Calu3 (cell line): ENCODE measurements around the gene APOL1. TPM values are rescaled to one million over a fixed set of nuclear protein-coding genes. Genes with fewer than 3 reads are reported as not detected.

Experiments used
- BruUV-seq: library from RNA; stranded (reverse); fragments of 400-500 nt; replicated peaks from 2 replicates; lab custom pipeline; 2021; lab: Mats Ljungman, UMichigan
- CTCF ChIA-PET: fragments of 300-600 bp; sonication (Branson Sonifier 250); formaldehyde crosslinking; loops from one replicate; lab custom pipeline; 2022; ENCODE audit warnings: antibody characterized with exemption; lab: Charles Lee
- DNase-seq: peaks from one replicate; pipeline ENCODE4 v3.0.0; 2022
- H3K27ac Mint-ChIP-seq: one replicate; pipeline ENCODE4 v1.8.0; 2022; ENCODE audit warnings: mixed read lengths; ENCODE audit not compliant: unreplicated experiment
- H3K27me3 Mint-ChIP-seq: one replicate; pipeline ENCODE4 v1.8.0; 2022; ENCODE audit warnings: mixed read lengths; ENCODE audit not compliant: unreplicated experiment
- H3K36me3 Mint-ChIP-seq: one replicate; pipeline ENCODE4 v1.8.0; 2022; ENCODE audit warnings: mild to moderate bottlenecking, moderate library complexity, mixed read lengths; ENCODE audit not compliant: insufficient read depth, unreplicated experiment
- H3K4me1 Mint-ChIP-seq: one replicate; pipeline ENCODE4 v1.8.0; 2022; ENCODE audit warnings: mild to moderate bottlenecking, low read depth, mixed read lengths; ENCODE audit not compliant: unreplicated experiment
- H3K4me3 Mint-ChIP-seq: one replicate; pipeline ENCODE4 v1.8.0; 2022; ENCODE audit warnings: mild to moderate bottlenecking, low read depth, moderate library complexity, mixed read lengths; ENCODE audit not compliant: unreplicated experiment
- H3K9me3 Mint-ChIP-seq: one replicate; pipeline ENCODE4 v1.8.0; 2022; ENCODE audit warnings: low read depth, mixed read lengths; ENCODE audit not compliant: unreplicated experiment
- CTCF ChIP-seq: fragments of 200-600 bp; IDR thresholded peaks from one replicate; pipeline ENCODE4 v1.8.0; 2022; ENCODE audit warnings: antibody characterized with exemption; ENCODE audit not compliant: unreplicated experiment
- intact Hi-C: fragments of 100-400 bp; cut with micrococcal nuclease; formaldehyde crosslinking; loops from one replicate; pipeline ENCODE4 v1.10.0; 2022; ENCODE audit not compliant: unreplicated experiment
- total RNA-seq: library from RNA; stranded (reverse); gene quantifications from 2 replicates; pipeline ENCODE4 v1.2.3, GENCODE V29; 2022

Gene APOL1
- total RNA-seq, 1 experiment from 2014 or later, result 313 TPM

- no peaks in the 10 kb centered on the region for H3K27me3 Mint-ChIP-seq
These were observed 47.7 kb downstream of the APOL1 start for GRCh38 chr22:36300396-36301212.

GRCh38 chr22:36301384-36301828, 48.5 kb downstream of the APOL1 start:
- Mint-ChIP-seq H3K4me3 (no peak overlapping the region), H3K4me1 (peaks cover 8% of the 10 kb centered on the region), H3K36me3 (peaks cover 75% of the 10 kb centered on the region), H3K9me3 (no peaks in the 10 kb centered on the region), H3K27ac (no peak overlapping the region), H3K27me3 (no peaks in the 10 kb centered on the region)
- intact Hi-C loops, result loop anchor here (1.0 to 2.0 kb wide), 2 partner anchors 51 to 169 kb away; no protein-coding TSS in a partner anchor
- CTCF ChIA-PET, result interaction anchor here (0.9 to 3.2 kb wide), 5 partner anchors 19 to 169 kb away, joined by 3 to 31 read pairs (median 5); no protein-coding TSS in a partner anchor
- TF ChIP-seq CTCF, result peak; percentile 90
- DNase-seq, result peak; percentile 82
- no TSS peak for BruUV-seq

More at GRCh38 chr22:36300396-36301212, 47.7 kb downstream of the APOL1 start:
- no peak for DNase-seq
- TSS peak; percentile 63 for BruUV-seq
- CTCF ChIA-PET, result interaction anchor here (0.9 to 3.2 kb wide), 4 partner anchors 18 to 170 kb away, joined by 3 to 31 read pairs (median 5); no protein-coding TSS in a partner anchor
- intact Hi-C loops, result loop anchor here (1.0 to 2.0 kb wide), 2 partner anchors 52 to 170 kb away; no protein-coding TSS in a partner anchor
- H3K4me1 Mint-ChIP-seq, result peaks cover 8% of the 10 kb centered on the region
- peaks cover 77% of the 10 kb centered on the region for H3K36me3 Mint-ChIP-seq
- H3K27ac Mint-ChIP-seq, result no peak overlapping the region
- H3K4me3 Mint-ChIP-seq, result no peak overlapping the region
- no peaks in the 10 kb centered on the region for H3K9me3 Mint-ChIP-seq
- no peak for TF ChIP-seq CTCF

- BruUV-seq, result no TSS peak
- no peak for DNase-seq
- Mint-ChIP-seq H3K27ac (no peak overlapping the region), H3K36me3 (peaks cover 76% of the 10 kb centered on the region), H3K9me3 (no peaks in the 10 kb centered on the region), H3K4me1 (peaks cover 8% of the 10 kb centered on the region), H3K4me3 (no peak overlapping the region), H3K27me3 (no peaks in the 10 kb centered on the region)
- TF ChIP-seq CTCF, result no peak
- CTCF ChIA-PET, result interaction anchor here (1.3 to 3.2 kb wide), 4 partner anchors 30 to 168 kb away, joined by 4 to 31 read pairs (median 5); no protein-coding TSS in a partner anchor
- intact Hi-C loops, result loop anchor here (1.0 to 2.0 kb wide), 2 partner anchors 51 to 168 kb away; no protein-coding TSS in a partner anchor
These were observed 48.9 kb downstream of the APOL1 start for GRCh38 chr22:36301851-36302250.

GRCh38 chr22:36302439-36303114, 49.6 kb downstream of the APOL1 start:
- TF ChIP-seq CTCF, result no peak
- no peak overlapping the region for H3K4me3 Mint-ChIP-seq
- CTCF ChIA-PET, result interaction anchor here (1.2 to 3.2 kb wide), 3 partner anchors 68 to 168 kb away, joined by 3 to 31 read pairs (median 4); no protein-coding TSS in a partner anchor
- no peak overlapping the region for H3K27ac Mint-ChIP-seq
- peaks cover 8% of the 10 kb centered on the region for H3K4me1 Mint-ChIP-seq
- H3K27me3 Mint-ChIP-seq, result no peaks in the 10 kb centered on the region
- no peak for DNase-seq
- H3K9me3 Mint-ChIP-seq, result no peaks in the 10 kb centered on the region
- intact Hi-C loops, result no loop called here
- H3K36me3 Mint-ChIP-seq, result peaks cover 77% of the 10 kb centered on the region
- no TSS peak for BruUV-seq
